IMR-90 (cell line): ENCODE results near the gene BCAT1. TPM values are rescaled to one million over a fixed set of nuclear protein-coding genes. Genes with fewer than 3 reads are reported as not detected.

Source experiments
- ATAC-seq: fragments of 200-7000 bp; cut with Tn5 transposase; 2 replicates; pipeline ENCODE4 v1.9.1; 2020; ENCODE audit warnings: low read depth, mild to moderate bottlenecking, moderate library complexity
- BruUV-seq: library from RNA; stranded (reverse); fragments of 400-500 nt; replicated peaks from 2 replicates; lab custom pipeline; 2021; lab: Mats Ljungman, UMichigan
- CTCF ChIA-PET: fragments of 300-600 bp; formaldehyde crosslinking; extraction: SDS; loops from one replicate; lab custom pipeline; 2021; ENCODE audit warnings: antibody characterized with exemption; lab: Yijun Ruan, JAX
- POLR2A ChIA-PET: fragments of 300-600 bp; sonication (Branson Sonifier 250); formaldehyde crosslinking; loops from one replicate; lab custom pipeline; 2022; ENCODE audit warnings: antibody characterized with exemption; ENCODE audit not compliant: unreplicated experiment; lab: Charles Lee
- DNase-seq: peaks from one replicate; pipeline ENCODE4 v3.0.0; 2013
- H2AFZ ChIP-seq: replicated peaks from 2 replicates; pipeline ENCODE3; 2013; ENCODE audit warnings: low read length, mild to moderate bottlenecking; ENCODE audit not compliant: poor library complexity
- H2AK5ac ChIP-seq: 2 replicates; pipeline ENCODE4 v1.6.1; 2013; ENCODE audit warnings: low read depth, low read length, inconsistent platforms
- H2AK9ac ChIP-seq: replicated peaks from 2 replicates; pipeline ENCODE3; 2013; ENCODE audit warnings: mild to moderate bottlenecking, low read depth, low read length, moderate library complexity; ENCODE audit not compliant: poor library complexity
- H2BK120ac ChIP-seq: 2 replicates; pipeline ENCODE4 v1.6.1; 2013; ENCODE audit warnings: low read depth, low read length, inconsistent platforms
- H2BK15ac ChIP-seq: 3 replicates; pipeline ENCODE4 v1.6.1; 2013; ENCODE audit warnings: low read depth, low read length, inconsistent platforms
- H2BK20ac ChIP-seq: 2 replicates; pipeline ENCODE4 v1.6.1; 2013; ENCODE audit warnings: low read depth, mild to moderate bottlenecking, inconsistent platforms, low read length, moderate library complexity
- H2BK5ac ChIP-seq: 2 replicates; pipeline ENCODE4 v1.6.1; 2013; ENCODE audit warnings: mild to moderate bottlenecking, low read depth, low read length, inconsistent platforms; ENCODE audit not compliant: poor library complexity, severe bottlenecking
- H3K14ac ChIP-seq: replicated peaks from 2 replicates; pipeline ENCODE4 v1.6.1; 2013; ENCODE audit warnings: low read depth, low read length, inconsistent platforms
- H3K18ac ChIP-seq: 2 replicates; pipeline ENCODE4 v1.6.1; 2013; ENCODE audit warnings: low read depth, low read length, control low read depth
- H3K23ac ChIP-seq: 2 replicates; pipeline ENCODE4 v1.6.1; 2013; ENCODE audit warnings: low read depth, low read length, inconsistent platforms
- H3K27ac ChIP-seq: 2 replicates; pipeline ENCODE4 v1.5.1; 2013; ENCODE audit warnings: mild to moderate bottlenecking, control low read depth, low read length; ENCODE audit not compliant: insufficient read depth
- H3K27me3 ChIP-seq: 2 replicates; pipeline ENCODE4 v1.6.1; 2013; ENCODE audit warnings: low read length; ENCODE audit not compliant: control insufficient read depth, insufficient read depth
- H3K36me3 ChIP-seq: 2 replicates; pipeline ENCODE4 v1.6.1; 2013; ENCODE audit warnings: low read length, mixed read lengths; ENCODE audit not compliant: control insufficient read depth, insufficient read depth
- H3K4ac ChIP-seq: 2 replicates; pipeline ENCODE4 v1.6.1; 2013; ENCODE audit warnings: low read depth, low read length, inconsistent platforms
- H3K4me1 ChIP-seq: 2 replicates; pipeline ENCODE4 v1.6.1; 2013; ENCODE audit warnings: low read length, mixed read lengths; ENCODE audit not compliant: control insufficient read depth, insufficient read depth
- H3K4me2 ChIP-seq: 2 replicates; pipeline ENCODE4 v1.6.1; 2013; ENCODE audit warnings: low read depth, mild to moderate bottlenecking, control low read depth, low read length, moderate library complexity
- H3K4me3 ChIP-seq: 2 replicates; pipeline ENCODE4 v1.5.1; 2013; ENCODE audit warnings: low read depth, mild to moderate bottlenecking, control low read depth, low read length, moderate library complexity; ENCODE audit not compliant: insufficient read depth
- H3K56ac ChIP-seq: 2 replicates; pipeline ENCODE4 v1.6.1; 2013; ENCODE audit warnings: low read length, inconsistent platforms; ENCODE audit not compliant: insufficient read depth; ENCODE audit errors: extremely low read depth
- H3K79me1 ChIP-seq, 2 experiments: 2 replicates each; pipeline ENCODE4 v1.6.1; 2013; ENCODE audit warnings: low read length in 2 of 2, inconsistent platforms in 1 of 2, low read depth in 1 of 2
- H3K9ac ChIP-seq: 2 replicates; pipeline ENCODE4 v1.6.1; 2013; ENCODE audit warnings: low read depth, low read length, control low read depth
- H3K9me1 ChIP-seq: 2 replicates; pipeline ENCODE4 v1.6.1; 2013; ENCODE audit warnings: low read length, inconsistent platforms; ENCODE audit not compliant: insufficient read depth
- H3K9me3 ChIP-seq: 2 replicates; pipeline ENCODE4 v1.6.1; 2013; ENCODE audit warnings: low read length; ENCODE audit not compliant: control insufficient read depth, insufficient read depth
- H4K20me1 ChIP-seq: 2 replicates; pipeline ENCODE4 v1.6.1; 2013; ENCODE audit warnings: low read length, inconsistent platforms; ENCODE audit not compliant: insufficient read depth
- H4K5ac ChIP-seq: 2 replicates; pipeline ENCODE4 v1.6.1; 2013; ENCODE audit warnings: mild to moderate bottlenecking, low read depth, low read length, control low read depth
- H4K8ac ChIP-seq, 2 experiments: 2 replicates each; pipeline ENCODE4 v1.6.1; 2013; ENCODE audit warnings: low read depth in 2 of 2, low read length in 2 of 2, control low read depth in 1 of 2, inconsistent platforms in 1 of 2
- H4K91ac ChIP-seq: 2 replicates; pipeline ENCODE4 v1.6.1; 2013; ENCODE audit warnings: low read depth, low read length, inconsistent platforms; ENCODE audit not compliant: insufficient read depth
- RAD21 ChIP-seq: IDR thresholded peaks from 2 replicates; pipeline ENCODE4 v1.6.1; 2012; ENCODE audit warnings: low read length, improper control_type of control experiment
- SMC3 ChIP-seq: fragments of 150-350 bp; IDR thresholded peaks from 2 replicates; pipeline ENCODE4 v1.6.1; 2016; ENCODE audit warnings: low read depth, mild to moderate bottlenecking, antibody characterized with exemption, low read length, moderate library complexity
- USF2 ChIP-seq: fragments of 150-350 bp; IDR thresholded peaks from 2 replicates; pipeline ENCODE4 v1.6.1; 2017; ENCODE audit warnings: mild to moderate bottlenecking, antibody characterized with exemption, low read length, low read depth
- WGBS, 2 experiments: methylation state at CpG; one replicate each; pipeline versions ENCODE4 v1.1.5 to v1.1.7; 2013; ENCODE audit warnings: missing lambda C conversion rate in 2 of 2; ENCODE audit not compliant: insufficient read length in 1 of 2; ENCODE audit errors: extremely low coverage in 2 of 2; 5-methylcytosine and 5-hydroxymethylcytosine counted together
- dilution Hi-C: fragments of 300-500 bp; cut with HindIII; formaldehyde crosslinking; loops from one replicate; pipeline ENCODE4 v1.14.3; 2018; ENCODE audit warnings: low sequenced_read_pairs; ENCODE audit not compliant: unreplicated experiment
- in situ Hi-C: fragments of 300-500 bp; cut with MboI; formaldehyde crosslinking; loops from 3 replicates; pipeline ENCODE4 v1.14.3; 2019; ENCODE audit warnings: low sequenced_read_pairs, inconsistent platforms, mixed read lengths
- intact Hi-C: fragments of 100-400 bp; cut with micrococcal nuclease; formaldehyde crosslinking; loops from 2 replicates; pipeline ENCODE4 v1.10.0; 2022
- polyA plus RNA-seq, 3 experiments: library from polyadenylated mRNA; depleted of rRNA; stranded (reverse); fragments of >200 nt; gene quantifications; 2 replicates each; pipeline ENCODE4 v1.2.3, GENCODE V29; 2012; ENCODE audit warnings: low replicate concordance in 1 of 3
- total RNA-seq: library from RNA; depleted of rRNA; stranded (reverse); fragments of >200 nt; gene quantifications from 2 replicates; pipeline ENCODE4 v1.2.3, GENCODE V29; 2012

Gene BCAT1
- total and polyA plus RNA-seq, 2 of the 4 experiments (the other 2 are of a cell fraction), result 30.4 to 683 TPM

GRCh38 chr12:24993793-24994192 is 44.9 kb upstream of the BCAT1 start:
- no peak overlapping the region for H3K4me3 ChIP-seq
- CTCF ChIA-PET, result interaction anchor here (1.1 kb wide), 1 partner anchor 136 kb away, joined by 4 read pairs; no protein-coding TSS in a partner anchor
- H4K91ac ChIP-seq, result no peak overlapping the region
- no peaks in the 10 kb centered on the region for H3K9me1 ChIP-seq
- no peak for ATAC-seq
- no peak overlapping the region for H3K23ac ChIP-seq
- no peak overlapping the region for H3K56ac ChIP-seq
- no peak overlapping the region for H3K18ac ChIP-seq
- no peaks in the 10 kb centered on the region for H3K27me3 ChIP-seq
- BruUV-seq, result no TSS peak
- DNase-seq, result no peak
- H2AK9ac ChIP-seq, result no peak overlapping the region
- H3K9me3 ChIP-seq, result no peaks in the 10 kb centered on the region
- no peak overlapping the region for H3K14ac ChIP-seq
- H3K4me2 ChIP-seq, result no peak overlapping the region
- no peak overlapping the region for H2BK5ac ChIP-seq
- peaks cover 3% of the 10 kb centered on the region; the same call in 1 of the 2 replicates for H4K20me1 ChIP-seq
- H2BK15ac ChIP-seq, result peak overlapping the region; percentile 44; the same call in 1 of the 3 replicates
- H3K27ac ChIP-seq, result no peak overlapping the region
- no peak overlapping the region for H2AFZ ChIP-seq
- intact Hi-C loops, result no loop called here
- H4K5ac ChIP-seq, result no peak overlapping the region
- H2AK5ac ChIP-seq, result 0 out of 2 replicates have a peak overlapping the region, but pooled peaks have one; percentile 20
- no peak overlapping the region for H3K4ac ChIP-seq
- no peaks in the 10 kb centered on the region for H3K79me1 ChIP-seq
- in situ Hi-C loops, result loop anchor here (5.0 to 25.0 kb wide), 3 partner anchors 139 to 1044 kb away; no protein-coding TSS in a partner anchor
- POLR2A ChIA-PET, result no interaction called here
- peak overlapping the region; percentile 0; the same call in 1 of the 2 replicates for H2BK20ac ChIP-seq
- H3K36me3 ChIP-seq, result no peaks in the 10 kb centered on the region
- H3K4me1 ChIP-seq, result peaks cover 4% of the 10 kb centered on the region; the same call in 1 of the 2 replicates
- no peak overlapping the region for H3K9ac ChIP-seq
- WGBS, 2 experiments, result 100% methylated on average over 1 of the region's 4 CpGs; no CpG with 5 or more reads in 1 of the 2 experiments
- H4K8ac ChIP-seq, result no peak overlapping the region
- TF ChIP-seq SMC3 (no peak), RAD21 (no peak), USF2 (no peak)
- dilution Hi-C loops, result no loop called here
- no peak overlapping the region for H2BK120ac ChIP-seq
